HG03159 (cell line): ENCODE measurements around the gene CD300LG.
"Not testable (repeated sequence)": the region's sequence is repeated elsewhere in the genome, so short reads cannot be mapped to it uniquely, and the experiment has no call there.

ENCODE experiments used
- ATAC-seq: cut with Tn5 transposase; IDR thresholded peaks from one replicate; pipeline ENCODE4 v1.9.1; 2021; ENCODE audit warnings: mild to moderate bottlenecking, moderate library complexity; ENCODE audit not compliant: unreplicated experiment

Gene CD300LG

DNA sequence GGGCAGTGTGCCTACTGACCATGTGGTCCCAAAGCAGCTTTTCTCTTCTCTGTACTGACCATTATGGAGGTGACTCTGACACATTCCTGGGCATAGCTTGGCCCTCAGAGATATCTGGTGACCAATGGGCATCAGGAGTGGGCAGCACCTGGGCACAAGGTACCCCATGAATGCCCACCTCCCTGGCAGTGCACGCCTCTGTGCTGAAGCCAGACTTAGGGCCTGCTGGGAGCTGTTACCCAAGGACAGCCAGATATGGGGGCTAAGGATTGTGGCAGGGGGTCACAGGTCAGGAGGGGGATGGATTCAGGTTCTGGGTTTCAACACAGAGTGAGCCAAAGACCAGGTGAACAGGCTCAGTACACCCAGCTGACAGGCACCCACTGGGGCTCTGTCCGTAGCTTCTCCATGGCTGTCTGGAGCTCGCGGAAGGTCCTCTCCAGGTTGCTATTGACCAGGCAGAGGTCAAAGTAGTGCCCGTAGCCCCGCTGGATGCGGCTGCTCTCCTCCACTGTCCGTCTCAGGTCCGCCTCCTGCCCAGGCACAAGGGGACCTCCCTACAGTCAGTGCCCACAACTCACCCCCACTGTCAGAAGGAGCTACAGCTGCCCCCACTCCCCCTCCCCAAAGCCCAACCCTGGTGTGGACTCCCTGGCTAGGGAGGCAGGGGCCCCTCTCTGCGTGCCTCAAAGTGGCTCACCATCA is 30.6 kb downstream of the CD300LG start:
- no peak for ATAC-seq

DNA sequence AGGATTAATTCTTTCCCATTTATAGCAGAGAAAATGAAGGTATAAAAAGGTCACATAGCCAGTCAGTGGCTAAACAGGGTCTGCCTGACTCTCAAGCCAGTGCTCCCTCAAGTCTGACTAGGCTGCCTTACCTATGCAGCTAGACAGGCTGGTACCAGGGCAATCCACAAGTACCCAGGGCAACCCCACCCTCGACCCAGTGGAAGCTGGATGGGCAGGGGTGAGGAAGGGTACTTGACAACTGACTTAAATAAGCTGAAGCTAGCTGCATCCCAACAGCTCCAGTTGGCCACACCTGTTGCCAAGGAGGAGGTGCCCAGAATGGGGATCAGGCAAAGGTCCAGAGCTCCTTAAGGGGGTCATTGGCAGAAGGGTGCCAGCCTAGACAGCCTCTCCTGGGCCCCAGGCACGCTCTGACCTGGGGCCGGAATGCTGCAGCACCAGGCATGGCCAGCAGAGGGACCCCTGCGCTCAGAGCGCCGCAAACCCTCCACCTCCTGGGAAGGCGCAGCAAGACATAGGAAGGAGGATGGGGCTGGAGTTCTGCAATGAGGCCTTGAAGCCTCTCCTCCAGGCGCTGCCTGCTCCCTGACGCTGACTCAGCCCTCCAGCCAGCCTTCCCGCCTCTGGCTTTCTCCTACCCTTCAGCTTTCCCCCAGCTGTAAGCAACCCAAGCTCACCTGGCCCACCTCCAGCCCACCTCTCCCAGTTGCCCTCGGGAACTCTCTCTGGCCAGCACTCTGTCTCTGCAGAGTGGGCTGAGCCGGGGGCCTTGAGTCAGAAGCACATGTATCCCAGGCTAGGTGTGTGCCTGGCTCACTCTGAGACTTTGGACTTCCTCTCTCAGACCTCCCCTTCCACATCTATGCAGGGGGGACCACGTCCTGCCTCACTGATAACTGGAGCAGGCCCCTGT is 31.5 kb downstream of the CD300LG start:
- ATAC-seq: no peak

DNA sequence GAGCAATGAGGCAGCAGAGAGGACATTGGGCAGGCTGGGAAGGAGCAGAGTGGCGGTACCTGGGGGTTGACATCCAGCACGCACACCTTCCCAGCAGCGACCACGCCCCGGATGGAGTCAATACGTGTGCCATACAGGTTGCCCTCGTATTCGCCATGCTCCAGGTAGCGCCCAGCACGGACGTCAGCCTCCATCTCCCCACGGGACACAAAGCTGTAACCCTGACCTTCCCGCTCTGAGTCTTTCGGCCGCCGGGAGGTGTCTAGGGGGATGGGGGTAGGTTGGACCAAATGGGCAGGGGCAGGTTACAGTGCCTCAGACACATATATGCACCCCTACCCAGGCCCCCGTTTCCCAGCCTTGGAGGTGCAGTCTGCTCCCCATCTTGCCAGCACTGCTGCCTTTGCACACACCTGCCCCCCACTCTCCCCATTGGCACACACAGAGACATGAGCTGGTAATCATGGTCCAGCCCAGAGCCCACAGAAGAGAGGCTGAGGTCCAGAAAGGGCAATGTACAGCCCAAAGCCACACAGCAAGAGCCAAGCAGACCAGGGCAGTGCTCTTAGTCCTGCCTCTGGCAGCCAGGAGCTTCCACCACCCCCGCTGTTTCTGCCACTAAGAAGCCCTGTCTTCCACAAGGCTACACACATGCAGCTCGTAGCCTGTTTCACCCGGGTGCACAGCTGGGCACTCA is 32.9 kb downstream of the CD300LG start:
- no peak for ATAC-seq

DNA sequence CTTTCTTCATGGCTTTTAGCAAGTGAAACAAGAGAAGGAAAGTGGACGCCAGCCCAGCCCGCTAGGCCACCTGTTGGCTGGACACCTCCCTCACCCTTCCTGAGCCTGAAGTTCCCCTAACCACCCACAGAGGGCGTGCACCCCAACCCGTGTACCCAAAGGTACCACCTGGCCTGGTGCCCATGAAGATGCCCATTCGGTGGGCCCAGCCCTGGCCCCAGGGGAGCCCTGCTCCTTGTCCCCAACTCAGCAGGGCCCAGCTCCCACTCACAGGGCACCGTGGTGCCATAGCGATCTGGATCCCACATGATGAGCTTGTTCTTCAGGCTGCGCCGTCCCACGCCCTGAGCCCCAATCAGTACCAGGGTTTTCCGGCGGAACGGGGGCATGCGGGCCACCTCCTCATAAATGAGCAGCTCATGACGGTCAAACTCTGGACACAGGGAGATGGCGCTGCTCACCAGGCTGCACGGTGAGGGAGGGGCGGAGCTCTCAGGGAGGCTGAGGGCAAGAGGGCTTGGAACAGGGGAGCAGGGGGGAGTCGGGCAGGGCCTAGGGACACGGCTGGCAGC is 33.5 kb downstream of the CD300LG start:
- no peak for ATAC-seq

DNA sequence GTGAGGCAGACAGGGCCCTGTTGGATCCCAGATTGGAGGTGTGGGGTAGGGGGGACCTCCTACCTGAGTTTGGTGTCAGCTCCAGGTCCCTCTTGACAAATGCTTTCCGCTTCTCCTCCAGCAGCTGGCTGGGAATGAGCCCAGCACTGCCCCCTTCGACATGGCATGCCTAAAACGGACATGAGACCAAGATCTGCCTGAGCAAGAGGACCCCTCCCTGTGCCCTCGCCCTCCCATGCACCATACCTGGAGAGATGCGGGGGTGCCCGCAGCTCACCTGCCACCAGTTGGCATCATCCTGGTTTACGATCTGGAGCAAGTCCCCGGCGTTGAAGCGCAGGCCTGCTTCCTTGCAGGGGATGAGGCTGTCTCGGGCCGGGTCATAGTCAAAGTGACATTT is 34.2 kb downstream of the CD300LG start:
- no peak for ATAC-seq

DNA sequence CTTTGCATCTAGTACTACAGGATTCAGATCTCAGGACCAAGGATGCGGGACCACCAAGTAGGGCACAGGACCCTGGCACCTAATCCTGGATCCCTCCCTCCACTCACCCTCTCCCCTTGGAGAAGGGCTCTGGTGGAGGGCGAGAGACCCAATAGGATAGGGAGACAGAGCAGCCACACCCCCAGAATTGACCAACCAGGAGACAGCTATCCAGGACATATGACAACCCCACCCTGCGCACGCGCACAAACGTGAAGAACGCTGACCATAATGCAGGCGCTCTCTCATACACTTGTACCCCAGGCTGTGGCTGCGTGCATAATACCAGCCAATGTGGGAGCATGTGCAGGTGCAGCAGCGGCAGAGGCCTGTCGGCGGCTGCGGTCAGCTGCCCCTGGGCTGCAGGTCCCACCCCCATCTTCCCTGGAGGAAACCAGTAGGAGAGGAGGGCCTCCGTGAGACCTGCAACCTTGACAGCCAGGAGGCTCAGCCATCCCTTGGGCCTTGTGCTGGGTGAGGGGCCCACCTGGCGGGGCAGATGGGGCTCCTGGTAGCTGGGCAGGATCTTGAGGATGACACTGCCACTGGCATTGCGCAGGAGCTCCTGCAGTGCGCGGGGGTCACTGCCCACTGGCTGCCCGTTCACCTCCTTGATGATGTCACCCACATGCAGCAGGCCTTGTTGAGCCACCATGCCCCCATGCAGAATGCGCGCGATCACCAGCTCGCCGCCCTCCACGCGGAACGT is 35.0 kb downstream of the CD300LG start:
- no peak for ATAC-seq

DNA sequence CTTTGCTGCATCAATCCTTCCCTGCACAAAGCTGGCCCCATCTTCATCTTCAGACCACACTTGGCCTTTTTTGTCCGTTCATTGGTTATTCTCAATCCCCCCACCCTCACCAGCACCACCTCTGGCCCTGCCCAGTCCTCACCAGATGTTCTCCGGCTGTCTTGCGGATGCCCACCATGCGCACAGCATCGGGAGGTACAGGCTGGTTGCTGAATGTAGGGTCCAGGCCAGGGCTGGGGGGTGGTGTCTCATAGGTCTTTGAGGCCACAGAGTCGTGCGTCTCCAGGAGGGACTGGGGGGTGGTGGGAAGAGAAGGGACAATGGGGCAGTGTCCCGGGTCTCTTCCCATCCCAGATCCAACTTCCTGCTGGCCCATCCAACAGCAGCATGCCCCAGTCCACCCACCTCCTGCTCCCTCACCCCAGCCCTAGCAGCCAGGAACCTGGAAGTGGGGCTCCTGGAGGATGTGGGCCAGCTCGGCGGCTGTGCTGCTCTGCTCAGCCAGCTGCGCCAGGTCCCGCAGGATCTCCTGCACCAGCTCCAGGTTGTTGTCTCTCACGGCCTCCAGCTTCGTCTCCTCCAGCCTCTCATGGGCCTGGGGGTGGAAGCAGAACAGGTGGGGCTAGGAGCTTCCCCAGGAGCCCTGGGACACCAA is 35.9 kb downstream of the CD300LG start:
- ATAC-seq: no peak

DNA sequence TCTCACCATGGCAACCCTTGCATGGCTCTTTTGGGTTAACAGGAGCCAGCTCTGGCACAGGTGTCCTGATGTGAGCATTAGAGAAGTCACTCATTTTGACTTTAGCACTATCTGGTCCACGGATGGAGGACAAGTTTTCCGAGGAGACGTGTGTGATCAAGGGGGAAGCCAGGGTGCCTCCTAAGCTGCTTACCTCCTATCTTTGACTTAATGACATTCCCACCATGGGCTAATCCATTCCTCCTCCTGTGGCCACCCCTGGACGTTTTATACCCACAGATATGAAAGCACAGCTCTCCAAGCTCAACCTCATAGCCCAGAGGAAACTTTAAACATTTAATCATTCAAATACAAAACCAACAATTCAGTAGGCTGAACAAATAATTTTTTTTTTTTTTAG is 41.6 kb downstream of the CD300LG start:
- no peak for ATAC-seq

DNA sequence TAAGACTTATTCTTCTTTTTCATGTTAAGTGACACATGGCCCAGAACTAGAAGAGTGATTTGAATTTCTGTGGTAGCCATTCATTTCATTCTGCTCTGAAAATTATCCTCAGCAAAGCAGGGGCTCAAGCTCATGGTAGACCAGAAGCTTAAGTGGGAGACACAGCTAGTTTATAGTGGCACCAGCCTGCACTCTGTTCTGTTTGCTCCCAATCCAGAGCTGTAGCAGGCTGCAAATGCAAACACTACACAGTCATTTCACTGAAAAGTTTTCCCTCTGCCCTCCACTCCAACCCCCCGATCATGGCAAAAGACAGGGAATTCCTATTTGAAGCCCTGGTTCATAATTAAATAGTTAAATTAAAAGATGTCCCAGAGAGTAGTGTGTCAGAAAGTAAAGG is 43.3 kb downstream of the CD300LG start:
- no peak for ATAC-seq

DNA sequence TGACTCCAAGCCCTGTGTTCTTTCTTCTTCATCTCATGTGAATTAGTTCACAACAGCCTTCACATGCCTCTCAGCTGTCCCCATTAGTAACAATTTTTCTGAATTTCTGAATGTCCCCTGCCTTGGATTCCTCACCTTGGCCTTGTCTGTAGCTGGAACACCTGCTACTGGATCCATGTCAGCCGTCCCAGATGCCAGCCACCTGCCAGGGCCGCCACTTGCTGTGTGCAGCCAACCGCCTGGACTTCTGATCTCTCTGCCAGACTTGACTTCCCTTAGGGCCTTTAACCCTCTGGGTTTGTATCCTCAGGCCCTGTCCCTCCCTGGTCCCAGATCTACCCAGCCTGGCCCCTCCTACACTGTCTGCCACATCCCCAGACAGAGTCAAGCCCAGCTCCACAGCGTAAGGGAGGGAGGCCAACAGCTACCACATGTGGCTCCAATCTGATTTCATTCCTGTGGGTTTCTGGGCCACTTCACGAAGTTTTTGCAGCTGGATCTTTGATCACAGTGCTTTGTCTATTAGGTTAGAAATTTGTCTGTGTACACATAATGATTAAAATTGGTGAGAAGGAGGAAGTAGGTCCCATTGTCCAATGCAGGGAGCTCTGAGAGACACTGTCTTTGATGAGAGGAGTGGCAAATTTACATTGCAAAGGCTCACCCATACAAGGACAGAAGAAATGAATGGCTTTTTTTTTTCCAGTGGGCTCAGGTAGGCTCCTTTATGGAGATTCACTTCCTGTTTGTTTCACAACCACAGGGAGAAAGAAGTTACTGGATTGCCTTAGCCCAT is 45.1 kb downstream of the CD300LG start:
- ATAC-seq: no peak

DNA sequence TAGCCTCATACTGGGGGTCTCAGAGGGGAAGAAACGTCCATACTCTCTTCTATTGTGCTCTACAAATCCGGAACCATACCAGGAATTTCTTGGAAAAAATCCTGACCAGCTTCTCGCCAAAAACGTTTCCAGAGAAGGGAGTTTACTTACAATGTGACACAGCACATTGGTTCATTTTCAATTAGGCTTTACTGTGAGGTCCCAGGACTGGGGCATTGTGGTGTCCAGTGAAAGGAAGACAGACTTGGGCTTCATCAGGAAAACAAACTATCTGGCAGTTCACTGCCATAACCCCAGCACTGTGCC is 45.6 kb downstream of the CD300LG start:
- no peak for ATAC-seq

DNA sequence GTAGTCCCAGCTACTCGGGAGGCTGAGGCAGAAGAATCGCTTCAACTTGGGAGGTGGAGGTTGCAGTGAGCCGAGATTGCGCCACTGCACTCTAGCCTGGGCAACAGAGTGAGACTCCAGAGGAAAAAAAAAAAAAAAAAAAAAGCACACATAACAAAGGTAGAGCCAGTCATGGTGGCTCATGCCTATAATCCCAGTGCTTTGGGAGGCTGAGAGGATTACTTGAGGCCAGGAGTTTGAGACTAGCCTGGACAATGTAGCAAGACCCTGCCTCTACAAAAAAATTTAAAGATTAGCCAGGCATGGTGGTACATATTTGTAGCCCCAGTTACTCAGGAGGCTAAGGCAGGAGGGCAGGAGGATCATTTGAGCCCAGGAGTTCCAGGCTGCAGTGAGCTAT is 47.5 kb downstream of the CD300LG start:
- ATAC-seq: not testable (repeated sequence)

DNA sequence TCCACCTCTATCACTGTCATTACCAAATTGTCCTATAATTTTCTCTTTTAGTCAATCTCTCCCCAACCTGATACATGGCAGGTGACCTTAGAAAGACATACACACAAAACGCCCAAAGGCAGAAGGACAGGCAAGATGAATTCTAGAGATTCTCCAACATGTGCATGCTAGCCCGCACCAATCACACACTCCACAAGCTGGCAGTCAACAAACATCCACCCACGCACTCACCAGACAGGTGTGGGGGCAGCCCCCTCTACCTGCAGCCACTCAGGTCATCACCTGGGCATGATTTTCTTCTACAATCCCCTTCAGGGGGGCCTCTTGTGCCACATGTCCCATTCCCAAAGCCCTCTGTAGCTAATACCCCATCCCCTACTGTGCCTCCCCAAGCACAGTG is 50.9 kb downstream of the CD300LG start:
- ATAC-seq: no peak

DNA sequence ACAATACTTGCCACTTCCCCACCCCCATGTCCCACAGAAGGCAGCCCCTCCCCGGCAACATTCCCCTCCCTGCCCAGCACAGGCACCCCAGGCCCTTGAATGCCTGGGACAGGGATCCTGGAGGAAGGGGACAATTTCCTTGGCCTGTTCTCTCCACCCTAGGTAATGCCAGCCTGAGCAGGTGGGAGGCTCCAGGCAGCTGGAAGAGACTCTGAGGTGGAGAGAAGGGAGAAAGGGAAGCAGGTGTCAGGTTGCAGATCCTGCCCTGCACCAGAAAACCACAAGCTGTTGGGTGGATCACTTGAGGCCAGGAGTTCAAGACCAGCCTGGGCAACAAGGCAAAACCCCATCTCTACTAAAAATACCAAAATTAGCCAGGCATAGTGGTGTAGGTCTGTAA is 51.5 kb downstream of the CD300LG start:
- no peak for ATAC-seq

DNA sequence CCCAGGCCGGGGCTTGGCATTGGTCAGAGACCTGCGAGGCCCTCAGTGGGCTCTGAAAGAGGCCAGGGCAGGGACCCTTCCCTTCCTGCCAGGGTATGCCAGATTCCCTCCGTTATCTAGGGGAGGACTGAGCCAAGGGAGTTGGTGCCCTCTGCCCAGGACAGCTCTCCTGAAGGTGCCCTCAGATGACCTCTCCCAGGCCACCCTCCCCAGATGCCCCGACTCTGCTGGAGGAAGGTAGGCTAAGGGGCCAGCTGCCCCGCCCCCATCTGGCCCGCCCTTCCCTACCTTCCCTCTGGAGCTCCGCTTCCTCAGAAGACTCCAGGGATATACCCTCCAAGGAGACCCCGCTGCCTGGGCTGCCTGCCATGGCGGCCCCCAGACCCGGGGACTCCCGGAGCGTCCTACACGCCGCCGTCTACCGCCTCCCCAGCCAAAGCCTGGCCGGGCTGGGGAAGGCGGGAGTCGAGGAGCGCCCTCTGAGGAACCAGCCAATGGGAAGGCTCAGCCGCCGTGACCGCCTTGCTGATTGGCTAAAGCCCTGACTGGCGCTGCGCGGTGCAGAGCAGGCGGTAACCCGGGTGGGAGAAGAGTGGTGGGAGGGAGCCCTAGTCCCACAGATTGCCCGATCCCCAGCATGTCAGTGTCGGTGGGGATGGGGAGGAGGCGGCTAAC is 53.3 kb downstream of the CD300LG start:
- ATAC-seq: no peak

DNA sequence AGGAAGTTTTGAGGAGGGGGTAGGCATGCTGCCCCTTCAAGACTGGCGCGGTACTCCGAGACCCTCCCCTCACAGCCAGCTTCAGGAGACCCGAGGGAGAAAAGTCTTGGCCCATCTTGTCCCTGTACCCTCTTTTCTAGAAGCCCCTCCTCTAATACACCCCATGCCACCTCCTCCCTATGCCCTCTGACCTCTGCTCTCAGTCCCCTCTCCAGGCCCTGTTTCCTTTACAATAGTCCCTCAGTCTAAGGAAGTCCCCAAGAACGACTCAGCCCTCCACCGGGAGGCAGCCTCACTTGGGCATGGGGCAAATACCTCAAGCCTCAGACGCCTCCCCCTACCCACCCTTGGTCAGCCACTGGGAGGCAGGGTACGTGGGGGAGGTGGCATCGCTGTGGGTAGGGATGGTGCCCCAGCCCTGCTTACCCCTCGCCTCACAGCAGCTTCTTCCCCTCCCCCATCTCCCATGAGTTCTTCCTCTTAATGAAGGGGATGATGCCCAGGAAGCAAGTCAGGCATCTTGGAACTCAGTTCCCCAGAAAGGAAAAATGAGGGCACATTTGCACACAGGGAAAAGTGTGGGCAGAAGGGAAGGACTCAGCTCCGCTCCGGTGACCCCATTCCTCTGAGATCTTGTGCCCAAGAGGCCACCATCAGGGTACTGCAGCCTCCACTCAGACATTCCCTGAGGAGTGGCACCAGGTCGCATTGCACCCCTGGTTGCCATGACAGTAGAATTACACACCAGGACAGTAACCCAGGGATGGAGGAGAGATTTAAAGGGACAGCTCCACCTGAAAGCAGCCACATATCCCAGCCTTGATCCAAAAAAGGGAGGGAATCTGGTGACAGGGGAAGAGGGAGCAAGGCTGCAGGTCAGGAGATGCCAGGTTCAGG is 54.1 kb downstream of the CD300LG start:
- no peak for ATAC-seq

DNA sequence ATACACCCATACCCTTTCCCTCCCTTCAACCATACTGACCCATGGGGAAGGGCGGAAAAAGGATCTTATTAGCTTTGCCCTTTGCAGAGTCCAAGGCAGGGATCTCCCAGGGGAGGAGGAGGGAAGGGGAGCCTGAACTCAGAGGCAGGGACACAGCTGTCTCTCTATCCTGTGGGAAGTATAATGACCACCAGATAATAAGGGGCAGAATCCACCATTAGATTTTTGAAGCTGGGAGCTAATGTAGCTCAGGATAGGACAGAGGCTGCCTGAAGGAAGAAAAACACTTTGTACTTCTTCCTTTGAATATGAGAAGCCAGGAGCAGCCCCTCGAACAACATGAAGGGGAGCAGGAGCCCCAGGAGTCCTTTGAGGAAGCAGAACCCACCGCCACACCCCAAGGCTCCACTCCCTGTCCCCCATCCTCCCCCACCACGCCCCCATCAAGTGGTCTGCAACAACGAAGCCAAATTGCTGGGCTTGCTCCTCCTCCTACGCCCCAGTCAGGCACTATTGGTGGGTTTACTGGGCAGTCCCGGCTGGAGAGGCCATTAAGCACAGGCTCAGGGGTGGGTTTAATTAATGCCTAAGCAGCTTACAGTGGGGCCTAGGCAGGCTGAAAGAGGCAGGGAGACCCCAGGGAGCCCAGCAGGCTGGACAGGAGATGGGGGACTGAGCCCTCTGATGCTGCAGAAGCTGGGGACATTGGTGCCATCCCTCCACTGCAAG is 55.0 kb downstream of the CD300LG start:
- ATAC-seq: no peak
